GM12878 (cell line): Measurements from ENCODE around the gene ANAPC4. TPM values are rescaled to one million over a fixed set of nuclear protein-coding genes. Genes with fewer than 3 reads are reported as not detected.

Experiments used
- ATF2 ChIP-seq: IDR thresholded peaks from 2 replicates; pipeline ENCODE4 v1.6.1; 2012; ENCODE audit warnings: low read length, inconsistent platforms
- ATF7 ChIP-seq: fragments of 450-650 bp; IDR thresholded peaks from 2 replicates; pipeline ENCODE4 v1.6.1; 2016; ENCODE audit warnings: low read depth, mild to moderate bottlenecking
- BCLAF1 ChIP-seq: fragments of 450-650 bp; IDR thresholded peaks from 2 replicates; pipeline ENCODE4 v1.6.1; 2017; ENCODE audit warnings: antibody characterized with exemption, mild to moderate bottlenecking, moderate library complexity
- BHLHE40 ChIP-seq, 2 experiments: fragments of 450-650 bp in 1 of 2; IDR thresholded peaks; 2 replicates each; pipeline ENCODE4 v1.6.1; 2011 to 2017; ENCODE audit warnings: low read depth in 2 of 2, borderline replicate concordance in 1 of 2, improper control_type of control experiment in 1 of 2, low read length in 1 of 2, mild to moderate bottlenecking in 1 of 2
- CBFB ChIP-seq: IDR thresholded peaks from 2 replicates; pipeline ENCODE4 v1.6.1; 2016; ENCODE audit warnings: antibody characterized with exemption, low read depth
- IKZF2 ChIP-seq, 2 experiments: fragments of 450-650 bp; IDR thresholded peaks; 2 replicates each; pipeline ENCODE4 v1.6.1; 2017; ENCODE audit warnings: mild to moderate bottlenecking in 2 of 2, moderate library complexity in 2 of 2
- KLF5 ChIP-seq: fragments of 450-650 bp; IDR thresholded peaks from 2 replicates; pipeline ENCODE4 v1.6.1; 2014; ENCODE audit warnings: mild to moderate bottlenecking; ENCODE audit not compliant: partially characterized antibody
- MAX ChIP-seq: IDR thresholded peaks from 2 replicates; pipeline ENCODE4 v1.6.1; 2012; ENCODE audit warnings: low read depth, low read length, improper control_type of control experiment
- POLR2AphosphoS5 ChIP-seq: IDR thresholded peaks from 2 replicates; pipeline ENCODE4 v1.6.1; 2011; ENCODE audit warnings: mild to moderate bottlenecking, low read length, inconsistent platforms
- POU2F2 ChIP-seq: IDR thresholded peaks from 3 replicates; pipeline ENCODE4 v1.6.1; 2011; ENCODE audit warnings: low read depth, mild to moderate bottlenecking, low read length, borderline replicate concordance
- RB1 ChIP-seq: fragments of 450-650 bp; formaldehyde crosslinking; IDR thresholded peaks from 2 replicates; pipeline ENCODE4 v1.6.1; 2017; ENCODE audit warnings: mild to moderate bottlenecking, borderline replicate concordance
- SMAD5 ChIP-seq: IDR thresholded peaks from 2 replicates; pipeline ENCODE4 v1.6.1; 2016; ENCODE audit warnings: antibody characterized with exemption, low read depth
- SMC3 ChIP-seq: IDR thresholded peaks from 2 replicates; pipeline ENCODE4 v1.6.1; 2011; ENCODE audit warnings: low read length, improper control_type of control experiment, borderline replicate concordance
- SUZ12 ChIP-seq: fragments of 200-600 bp; sonication (generic); IDR thresholded peaks from one replicate; pipeline ENCODE4 v1.6.1; 2018; ENCODE audit warnings: antibody characterized with exemption, mild to moderate bottlenecking; ENCODE audit not compliant: unreplicated experiment
- TAF1 ChIP-seq: IDR thresholded peaks from 2 replicates; pipeline ENCODE4 v1.6.1; 2011; ENCODE audit warnings: mild to moderate bottlenecking, low read depth, low read length, borderline replicate concordance
- TBL1XR1 ChIP-seq: IDR thresholded peaks from 2 replicates; pipeline ENCODE4 v1.6.1; 2012; ENCODE audit warnings: low read depth, low read length, improper control_type of control experiment
- TCF12 ChIP-seq: IDR thresholded peaks from 2 replicates; pipeline ENCODE4 v1.6.1; 2011; ENCODE audit warnings: low read depth, mild to moderate bottlenecking, low read length
- USF1 ChIP-seq: IDR thresholded peaks from 2 replicates; pipeline ENCODE4 v1.6.1; 2011; ENCODE audit warnings: borderline replicate concordance, low read depth, mild to moderate bottlenecking, moderate library complexity, mixed read lengths, low read length; ENCODE audit not compliant: insufficient read depth; ENCODE audit errors: extremely low read length
- YY1 ChIP-seq: IDR thresholded peaks from 2 replicates; pipeline ENCODE4 v1.6.1; 2011; ENCODE audit warnings: low read depth, mild to moderate bottlenecking, low read length
- ZNF687 ChIP-seq: fragments of 450-650 bp; IDR thresholded peaks from 2 replicates; pipeline ENCODE4 v1.6.1; 2017; ENCODE audit warnings: mild to moderate bottlenecking, moderate library complexity
- polyA plus RNA-seq, 11 experiments: library from polyadenylated mRNA; depleted of rRNA in 4 of 11; unstranded in 6 of 11; stranded (reverse) in 5 of 11; fragments of >200 nt; fragmentation: Nextera tagmentation in 4 of 11; fragmentation: Illumina TruSeq in 1 of 11; extraction: Ambion mirVana in 4 of 11; extraction: Trizol in 1 of 11; gene quantifications; 1 replicate in 1 of 11; 2 replicates in 10 of 11; pipeline versions ENCODE4 v1.2.1 to v1.2.3, GENCODE V29; 2011 to 2016; ENCODE audit warnings: inconsistent platforms in 2 of 11, missing spikeins in 2 of 11, low read depth in 1 of 11
- total RNA-seq, 4 experiments: library from RNA; depleted of rRNA in 3 of 4; stranded (reverse); fragments of >200 nt in 3 of 4; fragmentation: Illumina TruSeq in 1 of 4; extraction: Trizol in 1 of 4; gene quantifications; 2 replicates each; pipeline versions ENCODE4 v1.2.1 to v1.2.3, GENCODE V29; 2013 to 2021

The ANAPC4 gene
- total and polyA plus RNA-seq, 10 of the 15 experiments (the other 5 are each of a cell fraction or from before 2014, with no cell fraction given) = 16.3 to 50.2 (median 29.9) TPM

GRCh38 chr4:25376754-25377571 is at the start of gene ANAPC4 (continued):
- no peak for TF ChIP-seq USF1
- no peak for TF ChIP-seq SUZ12
- TF ChIP-seq SMAD5 = peak; percentile 72; the same call in 1 of the 2 replicates
- no peak for TF ChIP-seq TBL1XR1
- TF ChIP-seq MAX = no peak
- TF ChIP-seq POLR2AphosphoS5 = peak; percentile 88
- peak; percentile 55; the same call in 1 of the 2 replicates for TF ChIP-seq RB1
- TF ChIP-seq KLF5 = no peak
- TF ChIP-seq ATF7 = no peak
- no peak for TF ChIP-seq ATF2
- no peak for TF ChIP-seq IKZF2 (IDR thresholded peaks at IDR 0.05)
- TF ChIP-seq POU2F2 = peak; percentile 53; the same call in 1 of the 3 replicates
- peak; percentile 34; the same call in 1 of the 2 replicates for TF ChIP-seq YY1
- TF ChIP-seq TCF12 = 0 out of 2 replicates have a peak, but pooled peaks have one; percentile 4
- TF ChIP-seq CBFB = peak; percentile 61; the same call in 1 of the 2 replicates
- peak; percentile 55; the same call in 1 of the 2 replicates for TF ChIP-seq ZNF687
- TF ChIP-seq BHLHE40 (IDR thresholded peaks at IDR 0.05; ENCODE audit: borderline replicate concordance in 1 of 2, low read depth in 2 of 2, low read length in 1 of 2) = peak; percentile 55 to 87; a peak in 3 of 4 replicates
- no peak for TF ChIP-seq SMC3
- TF ChIP-seq TAF1 = peak; percentile 86; the same call in 1 of the 2 replicates
- TF ChIP-seq BCLAF1 = no peak
